ENCODE data around the gene EFNB2. TPM values are rescaled to one million over a fixed set of nuclear protein-coding genes. Genes with fewer than 3 reads are reported as not detected.
A peak's percentile ranks its signal among the peaks of the same experiment; 100 is the strongest.

The EFNB2 gene
- total and polyA plus RNA-seq, 2 donors (not counting 3 experiments of a cell fraction or from before 2014, with no cell fraction given): 50.4 to 69.5 TPM

- intact Hi-C loops (cut with micrococcal nuclease) (loop anchor here (5.0 to 10.0 kb wide), 6 partner anchors 613 to 1546 kb away; no protein-coding TSS in a partner anchor), dilution Hi-C loops (cut with MboI; ENCODE audit: extremely low pct_ligation_motif_present, low sequenced_read_pairs) (no loop called here)
- ChIA-PET CTCF (interaction anchor here (0.7 to 5.1 kb wide), 7 partner anchors 55 to 1959 kb away, joined by 3 to 36 read pairs (median 4); no protein-coding TSS in a partner anchor), POLR2A (no interaction called here)
- H3K36me3 ChIP-seq (ENCODE audit: control insufficient read depth in 2 of 2, extremely low read depth in 1 of 2, insufficient read depth in 2 of 2, low read length in 2 of 2): peaks cover 0 to 3% of the 10 kb centered on the region in 2 experiments
- no peaks in the 10 kb centered on the region for H3K9me3 ChIP-seq (replicated peaks; ENCODE audit: control insufficient read depth, insufficient read depth, low read length)
- H4K20me1 ChIP-seq (replicated peaks; ENCODE audit: control insufficient read depth, extremely low read depth, insufficient read depth, low read length): peaks cover 2% of the 10 kb centered on the region
- H3K9me1 ChIP-seq (replicated peaks; ENCODE audit: control insufficient read depth, extremely low read depth, insufficient read depth, low read length): no peaks in the 10 kb centered on the region
- H3K9ac ChIP-seq (replicated peaks; ENCODE audit: extremely low read depth, insufficient read depth, low read length): peak overlapping the region; percentile 93
- peaks cover 21% of the 10 kb centered on the region for H3K4me1 ChIP-seq (ENCODE audit: control insufficient read depth, extremely low read depth, insufficient read depth, low read length)
- H3K27me3 ChIP-seq (ENCODE audit: control insufficient read depth in 2 of 2, insufficient read depth in 2 of 2, low read length in 2 of 2): no peaks in the 10 kb centered on the region
- TF ChIP-seq FOS (IDR thresholded peaks at IDR 0.05; ENCODE audit: borderline replicate concordance, insufficient read depth, low read length) (peak; percentile 27), GATA2 (IDR thresholded peaks at IDR 0.05; ENCODE audit: insufficient read depth, insufficient read length, low read depth, low read length) (peak; percentile 17), POLR2AphosphoS5 (IDR thresholded peaks at IDR 0.05; ENCODE audit: insufficient read depth, low read depth, low read length) (no peak)
- no peak for FAIRE-seq
- DNase-seq (ENCODE audit: low read depth, low spot score): peak; percentile 61
- peak overlapping the region in 2 of 3 experiments; percentile 75 to 95 for H3K4me3 ChIP-seq (replicated peaks in 1 of 3; ENCODE audit: insufficient read depth in 1 of 3, low read depth in 1 of 3, low read length in 3 of 3)
- H3K27ac ChIP-seq (ENCODE audit: insufficient read depth, low read depth, low read length): no peak overlapping the region
- H2AFZ ChIP-seq (ENCODE audit: low read depth, low read length): peak overlapping the region; percentile 69
- H3K4me2 ChIP-seq (ENCODE audit: insufficient read depth, low read length): peak overlapping the region; percentile 70
- peaks cover 69% of the 10 kb centered on the region for H3K79me2 ChIP-seq (ENCODE audit: control insufficient read depth, insufficient read depth, low read length)
- no TSS peak for BruUV-seq (replicated peaks)
Measured at GRCh38 chr13:106530171-106530851, 5.2 kb downstream of the EFNB2 start.

GRCh38 chr13:106529415-106530170 is 5.9 kb downstream of the EFNB2 start:
- ChIA-PET POLR2A (no interaction called here), CTCF (interaction anchor here (1.7 to 5.1 kb wide), 2 partner anchors 54 to 446 kb away, joined by 4 to 31 read pairs; no protein-coding TSS in a partner anchor)
- Histone ChIP-seq H3K4me1 (ENCODE audit: control insufficient read depth, extremely low read depth, insufficient read depth, low read length) (peaks cover 21% of the 10 kb centered on the region), H3K9me1 (replicated peaks; ENCODE audit: control insufficient read depth, extremely low read depth, insufficient read depth, low read length) (no peaks in the 10 kb centered on the region), H4K20me1 (replicated peaks; ENCODE audit: control insufficient read depth, extremely low read depth, insufficient read depth, low read length) (peaks cover 2% of the 10 kb centered on the region), H3K27ac (ENCODE audit: insufficient read depth, low read depth, low read length) (no peak overlapping the region), H3K4me2 (ENCODE audit: insufficient read depth, low read length) (no peak overlapping the region), H3K79me2 (ENCODE audit: control insufficient read depth, insufficient read depth, low read length) (peaks cover 69% of the 10 kb centered on the region), H3K4me3 (replicated peaks in 1 of 3; ENCODE audit: insufficient read depth in 1 of 3, low read depth in 1 of 3, low read length in 3 of 3) (no peak overlapping the region), H3K27me3 (ENCODE audit: control insufficient read depth in 2 of 2, insufficient read depth in 2 of 2, low read length in 2 of 2) (no peaks in the 10 kb centered on the region), H3K36me3 (ENCODE audit: control insufficient read depth in 2 of 2, extremely low read depth in 1 of 2, insufficient read depth in 2 of 2, low read length in 2 of 2) (peaks cover 0 to 3% of the 10 kb centered on the region in 2 experiments), H3K9me3 (replicated peaks; ENCODE audit: control insufficient read depth, insufficient read depth, low read length) (no peaks in the 10 kb centered on the region), H3K9ac (replicated peaks; ENCODE audit: extremely low read depth, insufficient read depth, low read length) (no peak overlapping the region), H2AFZ (ENCODE audit: low read depth, low read length) (no peak overlapping the region)
- TF ChIP-seq CTCF (IDR thresholded peaks at IDR 0.05; ENCODE audit: extremely low read depth in 1 of 2, insufficient read depth in 1 of 2, low read depth in 1 of 2, low read length in 2 of 2) (no peak), EZH2 (IDR thresholded peaks at IDR 0.05; ENCODE audit: borderline replicate concordance, low read depth, low read length, severe bottlenecking) (no peak), JUN (IDR thresholded peaks at IDR 0.05; ENCODE audit: borderline replicate concordance, insufficient read depth, insufficient read length, low read depth) (no peak), MYC (IDR thresholded peaks at IDR 0.05; ENCODE audit: low read depth, low read length) (no peak), FOS (IDR thresholded peaks at IDR 0.05; ENCODE audit: borderline replicate concordance, insufficient read depth, low read length) (no peak), POLR2AphosphoS5 (IDR thresholded peaks at IDR 0.05; ENCODE audit: insufficient read depth, low read depth, low read length) (no peak), GATA2 (IDR thresholded peaks at IDR 0.05; ENCODE audit: insufficient read depth, insufficient read length, low read depth, low read length) (no peak), POLR2A (IDR thresholded peaks at IDR 0.05; ENCODE audit: low read depth, low read length) (no peak)
- TF ChIP-seq, protein P1, sequence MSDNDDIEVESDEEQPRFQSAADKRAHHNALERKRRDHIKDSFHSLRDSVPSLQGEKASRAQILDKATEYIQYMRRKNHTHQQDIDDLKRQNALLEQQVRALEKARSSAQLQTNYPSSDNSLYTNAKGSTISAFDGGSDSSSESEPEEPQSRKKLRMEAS (IDR thresholded peaks at IDR 0.05; ENCODE audit: insufficient read depth, insufficient read length): no peak
- dilution Hi-C loops (cut with MboI; ENCODE audit: extremely low pct_ligation_motif_present, low sequenced_read_pairs) (no loop called here), intact Hi-C loops (cut with micrococcal nuclease) (loop anchor here (5.0 to 10.0 kb wide), 6 partner anchors 612 to 1545 kb away; no protein-coding TSS in a partner anchor)
- BruUV-seq (replicated peaks): no TSS peak
- FAIRE-seq (no peak), DNase-seq (ENCODE audit: low read depth, low spot score) (peak; percentile 30)
